ENCODE measurements around the gene GPC3.
"Not testable (repeated sequence)": the region's sequence is repeated elsewhere in the genome, so short reads cannot be mapped to it uniquely, and the experiment has no call there.

GPC3 gene

DNA sequence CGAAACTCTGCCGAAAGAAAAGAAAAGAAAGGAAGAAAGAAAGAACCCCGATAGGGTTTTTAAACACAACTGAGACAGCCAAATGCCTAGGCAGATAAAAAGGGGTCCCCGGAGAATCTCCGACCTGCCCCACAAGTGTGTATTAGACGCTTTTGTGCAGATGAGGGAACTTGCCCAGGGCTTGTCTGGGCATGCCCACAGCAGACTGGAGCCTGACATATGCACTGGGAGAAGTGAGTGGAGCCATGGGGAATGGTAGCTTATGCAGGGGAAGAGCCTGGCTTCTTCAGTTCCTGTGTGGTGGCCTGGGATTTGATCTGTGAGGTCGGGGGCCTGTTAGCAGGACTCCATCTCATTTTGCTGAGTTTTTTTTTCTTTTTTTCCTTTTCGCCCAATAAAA is 199.0 kb downstream of the GPC3 start:
- Histone ChIP-seq H3K4me1 (ENCODE audit: control insufficient read depth in 1 of 2, insufficient read depth in 1 of 2, low read depth in 1 of 2, low read length in 1 of 2) (no peaks in the 10 kb centered on the region), H3K27ac (no peak overlapping the region), H3K27me3 (no peaks in the 10 kb centered on the region), H3K9me3 (no peaks in the 10 kb centered on the region), H3K36me3 (no peaks in the 10 kb centered on the region), H3K4me3 (ENCODE audit: low read depth in 1 of 2, low read length in 1 of 2) (no peak overlapping the region)
- TF ChIP-seq, protein P1, sequence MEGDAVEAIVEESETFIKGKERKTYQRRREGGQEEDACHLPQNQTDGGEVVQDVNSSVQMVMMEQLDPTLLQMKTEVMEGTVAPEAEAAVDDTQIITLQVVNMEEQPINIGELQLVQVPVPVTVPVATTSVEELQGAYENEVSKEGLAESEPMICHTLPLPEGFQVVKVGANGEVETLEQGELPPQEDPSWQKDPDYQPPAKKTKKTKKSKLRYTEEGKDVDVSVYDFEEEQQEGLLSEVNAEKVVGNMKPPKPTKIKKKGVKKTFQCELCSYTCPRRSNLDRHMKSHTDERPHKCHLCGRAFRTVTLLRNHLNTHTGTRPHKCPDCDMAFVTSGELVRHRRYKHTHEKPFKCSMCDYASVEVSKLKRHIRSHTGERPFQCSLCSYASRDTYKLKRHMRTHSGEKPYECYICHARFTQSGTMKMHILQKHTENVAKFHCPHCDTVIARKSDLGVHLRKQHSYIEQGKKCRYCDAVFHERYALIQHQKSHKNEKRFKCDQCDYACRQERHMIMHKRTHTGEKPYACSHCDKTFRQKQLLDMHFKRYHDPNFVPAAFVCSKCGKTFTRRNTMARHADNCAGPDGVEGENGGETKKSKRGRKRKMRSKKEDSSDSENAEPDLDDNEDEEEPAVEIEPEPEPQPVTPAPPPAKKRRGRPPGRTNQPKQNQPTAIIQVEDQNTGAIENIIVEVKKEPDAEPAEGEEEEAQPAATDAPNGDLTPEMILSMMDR (IDR thresholded peaks at IDR 0.05), result no peak

DNA sequence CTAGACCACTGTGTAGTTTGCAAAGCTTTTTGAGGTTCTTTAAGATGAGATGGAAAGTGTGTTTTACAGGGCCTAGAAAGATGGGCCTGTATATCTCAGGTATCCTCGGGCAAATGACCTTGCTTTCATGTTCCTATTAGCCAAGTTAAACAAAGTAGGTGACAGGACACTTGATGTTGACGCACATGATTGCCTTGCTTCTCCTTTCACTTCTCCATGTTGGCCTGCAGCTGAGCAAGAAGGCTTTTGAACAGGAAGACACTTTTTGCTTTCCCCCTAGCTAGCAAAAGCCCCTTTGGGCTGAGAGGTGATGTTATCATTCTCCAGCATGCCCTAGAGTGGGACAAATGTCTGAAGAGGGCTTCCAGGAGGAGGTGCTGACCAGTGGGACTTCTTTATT is 202.1 kb downstream of the GPC3 start:
- TF ChIP-seq, protein P1 (IDR thresholded peaks at IDR 0.05), result no peak
- no peak overlapping the region for H3K27ac ChIP-seq

DNA sequence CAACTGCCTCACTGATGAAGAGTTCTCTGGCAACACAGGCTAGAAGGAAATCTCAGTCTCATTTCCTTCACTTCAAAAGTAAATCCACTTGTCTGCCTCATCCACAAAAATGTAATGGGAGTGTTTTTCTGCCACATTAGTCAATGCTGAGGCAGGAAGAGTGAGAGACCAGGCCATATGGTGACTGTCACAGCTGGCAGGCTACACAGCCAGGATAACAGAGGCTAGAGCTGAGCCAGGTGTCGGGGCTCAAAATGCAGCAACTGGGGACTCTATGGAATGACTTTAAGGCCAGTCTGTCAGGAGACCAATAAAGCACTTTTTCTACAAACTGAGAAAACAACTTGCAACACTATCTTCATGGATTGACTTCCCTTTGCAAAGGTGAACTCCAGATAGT is 204.2 kb downstream of the GPC3 start:
- Histone ChIP-seq H3K4me3 (ENCODE audit: low read depth in 1 of 2, low read length in 1 of 2) (no peak overlapping the region), H3K27me3 (no peaks in the 10 kb centered on the region), H3K27ac (no peak overlapping the region), H3K4me1 (ENCODE audit: control insufficient read depth in 1 of 2, insufficient read depth in 1 of 2, low read depth in 1 of 2, low read length in 1 of 2) (no peaks in the 10 kb centered on the region), H3K9me3 (no peaks in the 10 kb centered on the region), H3K36me3 (no peaks in the 10 kb centered on the region)
- TF ChIP-seq, protein P1 (IDR thresholded peaks at IDR 0.05), result no peak

More for the DNA sequence above, 202.1 kb downstream of the GPC3 start:
- Histone ChIP-seq H3K36me3 (no peaks in the 10 kb centered on the region), H3K27me3 (no peaks in the 10 kb centered on the region), H3K9me3 (no peaks in the 10 kb centered on the region), H3K4me3 (ENCODE audit: low read depth in 1 of 2, low read length in 1 of 2) (no peak overlapping the region), H3K4me1 (ENCODE audit: control insufficient read depth in 1 of 2, insufficient read depth in 1 of 2, low read depth in 1 of 2, low read length in 1 of 2) (no peaks in the 10 kb centered on the region)

DNA sequence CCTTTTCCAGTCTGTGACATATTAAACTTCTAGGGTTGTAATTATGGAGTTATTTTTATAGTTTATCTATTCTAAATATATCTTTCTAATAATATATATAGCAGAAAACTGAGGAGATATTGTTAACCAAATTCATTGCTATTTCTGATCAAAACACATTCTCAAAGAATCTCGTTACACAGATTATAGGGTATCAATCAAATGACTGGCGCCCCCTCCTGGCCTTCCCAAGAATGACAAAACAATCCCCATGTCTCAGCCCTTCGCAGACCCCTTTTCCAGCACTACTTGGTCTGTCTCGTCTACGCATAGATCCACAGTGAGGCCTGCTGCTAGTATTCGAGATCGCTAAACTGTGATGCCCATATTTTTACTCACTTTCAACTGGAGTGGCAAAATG is 209.3 kb downstream of the GPC3 start:
- no peaks in the 10 kb centered on the region for H3K9me3 ChIP-seq
- no peaks in the 10 kb centered on the region for H3K27me3 ChIP-seq
- no peaks in the 10 kb centered on the region for H3K4me1 ChIP-seq (ENCODE audit: control insufficient read depth in 1 of 2, insufficient read depth in 1 of 2, low read depth in 1 of 2, low read length in 1 of 2)
- H3K4me3 ChIP-seq (ENCODE audit: low read depth in 1 of 2, low read length in 1 of 2), result no peak overlapping the region
- TF ChIP-seq, protein P1 (IDR thresholded peaks at IDR 0.05), result no peak
- no peak overlapping the region for H3K27ac ChIP-seq
- H3K36me3 ChIP-seq, result no peaks in the 10 kb centered on the region

DNA sequence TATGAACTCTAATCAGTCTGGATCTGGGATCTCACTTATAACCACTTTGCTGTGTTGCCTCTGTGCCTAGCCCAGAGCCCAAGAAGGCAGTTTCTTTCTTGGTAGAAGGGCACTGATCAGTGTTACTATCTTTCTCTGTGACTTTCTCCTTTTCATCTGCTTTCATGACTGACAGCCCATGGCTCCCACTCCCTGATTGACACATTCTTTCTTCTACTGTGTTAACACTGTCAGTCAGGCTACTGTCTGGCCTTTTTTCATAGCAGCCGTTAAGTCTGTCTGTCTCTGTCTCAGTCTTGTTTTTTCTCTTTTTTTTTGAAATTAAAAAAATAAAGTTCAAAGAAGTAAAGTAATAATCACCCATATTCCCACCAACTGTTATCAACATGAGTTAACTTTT is 210.6 kb downstream of the GPC3 start:
- TF ChIP-seq, protein P1 (IDR thresholded peaks at IDR 0.05), result no peak

DNA sequence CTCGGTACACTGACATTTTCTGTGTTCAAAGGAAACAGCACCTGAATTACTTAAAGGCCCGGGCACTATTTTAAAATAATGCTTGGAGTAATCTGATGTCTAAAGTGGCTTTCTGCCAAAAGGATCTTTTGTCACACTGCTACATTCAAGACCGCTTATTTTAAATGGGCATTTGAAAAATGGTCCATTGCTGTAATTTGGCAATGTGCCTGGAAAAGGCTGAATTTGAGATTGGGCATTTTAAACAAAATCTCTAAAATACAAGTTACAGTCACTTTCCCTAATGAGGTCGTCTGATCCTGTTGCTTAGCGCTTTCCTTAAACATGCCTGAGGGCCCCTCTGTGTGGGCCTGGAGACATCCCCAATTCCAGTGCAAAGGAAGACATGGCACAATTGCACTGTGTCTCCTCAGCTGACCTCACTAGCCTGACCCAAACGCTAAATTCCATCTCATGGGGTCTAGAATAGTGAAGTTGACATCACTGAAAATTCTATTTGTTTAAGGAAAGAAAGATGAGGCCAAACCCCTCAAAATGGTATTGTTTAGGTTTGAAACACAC is 214.2 kb downstream of the GPC3 start:
- H3K36me3 ChIP-seq, result no peaks in the 10 kb centered on the region
- no peaks in the 10 kb centered on the region for H3K4me1 ChIP-seq (ENCODE audit: control insufficient read depth in 1 of 2, insufficient read depth in 1 of 2, low read depth in 1 of 2, low read length in 1 of 2)
- H3K4me3 ChIP-seq (ENCODE audit: low read depth in 1 of 2, low read length in 1 of 2), result no peak overlapping the region
- TF ChIP-seq, protein P1 (IDR thresholded peaks at IDR 0.05), result no peak
- no peak overlapping the region for H3K27ac ChIP-seq
- H3K27me3 ChIP-seq, result no peaks in the 10 kb centered on the region
- no peaks in the 10 kb centered on the region for H3K9me3 ChIP-seq

More for the DNA sequence above, 210.6 kb downstream of the GPC3 start:
- Histone ChIP-seq H3K9me3 (no peaks in the 10 kb centered on the region), H3K4me1 (ENCODE audit: control insufficient read depth in 1 of 2, insufficient read depth in 1 of 2, low read depth in 1 of 2, low read length in 1 of 2) (no peaks in the 10 kb centered on the region), H3K36me3 (no peaks in the 10 kb centered on the region), H3K27me3 (no peaks in the 10 kb centered on the region), H3K27ac (no peak overlapping the region), H3K4me3 (ENCODE audit: low read depth in 1 of 2, low read length in 1 of 2) (no peak overlapping the region)

DNA sequence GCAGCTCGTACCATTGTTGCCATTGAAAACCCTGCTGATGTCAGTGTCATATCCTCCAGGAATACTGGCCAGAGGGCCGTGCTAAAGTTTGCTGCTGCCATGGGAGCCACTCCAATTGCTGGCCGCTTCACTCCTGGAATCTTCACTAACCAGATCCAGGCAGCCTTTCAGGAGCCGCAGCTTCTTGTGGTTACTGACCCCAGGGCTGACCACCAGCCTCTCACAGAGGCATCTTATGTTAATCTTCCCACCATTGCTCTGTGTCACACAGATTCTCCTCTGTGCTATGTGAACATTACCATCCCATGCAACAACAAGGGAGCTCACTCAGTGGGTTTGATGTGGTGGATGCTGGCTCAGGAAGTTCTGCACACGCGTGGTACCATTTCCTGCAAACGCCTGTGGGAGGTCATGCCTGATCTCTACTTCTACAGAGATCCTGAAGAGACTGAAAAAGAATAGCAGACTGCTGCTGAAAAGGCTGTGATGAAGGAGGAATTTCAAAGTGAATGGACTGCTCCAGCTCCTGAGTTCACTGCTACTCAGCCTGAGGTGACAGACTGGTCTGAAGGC is 222.3 kb downstream of the GPC3 start:
- not testable (repeated sequence) for H3K9me3 ChIP-seq; H3K4me3 ChIP-seq (ENCODE audit: low read depth in 1 of 2, low read length in 1 of 2); H3K27ac ChIP-seq

More for the DNA sequence above, 222.3 kb downstream of the GPC3 start:
- not testable (repeated sequence) for H3K4me1 ChIP-seq (ENCODE audit: control insufficient read depth in 1 of 2, insufficient read depth in 1 of 2, low read depth in 1 of 2, low read length in 1 of 2); H3K36me3 ChIP-seq; H3K27me3 ChIP-seq
